HepG2 (cell line): ENCODE results near the gene UPK1A. TPM values are rescaled to one million over a fixed set of nuclear protein-coding genes. Genes with fewer than 3 reads are reported as not detected.

Source experiments
- ATAC-seq: fragments of 200-7000 bp; cut with Tn5 transposase; 3 replicates; pipeline ENCODE4 v1.9.1; 2020; ENCODE audit warnings: mild to moderate bottlenecking, moderate library complexity
- BruUV-seq: library from RNA; stranded (reverse); fragments of 400-500 nt; replicated peaks from 2 replicates; lab custom pipeline; 2021; lab: Mats Ljungman, UMichigan
- CTCF ChIA-PET: fragments of 300-600 bp; formaldehyde crosslinking; extraction: SDS; loops from one replicate; lab custom pipeline; 2021; ENCODE audit warnings: low total read pairs, inconsistent platforms, low intra/inter-chr PET ratio; lab: Yijun Ruan, JAX
- POLR2A ChIA-PET: fragments of 350-600 bp; sonication (Branson Sonifier 250); formaldehyde crosslinking; loops from one replicate; lab custom pipeline; 2020; ENCODE audit warnings: antibody characterized with exemption, inconsistent platforms; lab: Yijun Ruan, JAX
- DNase-seq: peaks from one replicate; pipeline ENCODE4 v3.0.0-alpha.2; 2015; ENCODE audit warnings: low spot score
- FAIRE-seq: peaks from 3 replicates; lab custom pipeline; 2011; peaks lifted over from hg19 to GRCh38; lab: Jason Lieb, UNC
- H2AFZ ChIP-seq: one replicate; pipeline ENCODE4 v1.6.1; 2011; ENCODE audit warnings: low read length, inconsistent platforms
- H3K27ac ChIP-seq: fragments of 300-600 bp; 3 replicates; pipeline ENCODE4 v1.8.0; 2011; ENCODE audit warnings: mixed run types, mild to moderate bottlenecking, mixed read lengths, low read length, inconsistent platforms; ENCODE audit not compliant: insufficient read depth; ENCODE audit errors: extremely low read length
- H3K27me3 ChIP-seq, 2 experiments: fragments of 200-600 bp in 1 of 2; 2 replicates in 1 of 2; 3 replicates in 1 of 2; pipeline versions ENCODE4 v1.6.0 to v1.8.0; 2011; ENCODE audit warnings: low read length in 2 of 2, mild to moderate bottlenecking in 2 of 2, moderate library complexity in 2 of 2, inconsistent platforms in 1 of 2; ENCODE audit not compliant: insufficient read depth in 2 of 2, control insufficient read depth in 1 of 2
- H3K36me3 ChIP-seq, 2 experiments: fragments of 200-600 bp in 1 of 2; replicated peaks in 1 of 2; 2 replicates in 1 of 2; 3 replicates in 1 of 2; pipeline versions ENCODE4 v1.5.1 to v1.8.0; 2011; ENCODE audit warnings: low read length in 2 of 2, inconsistent platforms in 1 of 2; ENCODE audit not compliant: insufficient read depth in 2 of 2, control insufficient read depth in 1 of 2
- H3K4me1 ChIP-seq: 2 replicates; pipeline ENCODE4 v1.5.1; 2012; ENCODE audit warnings: low read length, inconsistent platforms; ENCODE audit not compliant: insufficient read depth
- H3K4me2 ChIP-seq: 2 replicates; pipeline ENCODE4 v1.6.0; 2011; ENCODE audit warnings: low read depth, low read length, inconsistent platforms
- H3K4me3 ChIP-seq, 3 experiments: fragments of 200-600 bp in 1 of 3; sonication (generic), shearing (Covaris generic) in 1 of 3; replicated peaks in 1 of 3; 2 replicates each; pipeline ENCODE4 v1.5.1; 2011 to 2016; ENCODE audit warnings: low read length in 3 of 3, inconsistent platforms in 2 of 3, low read depth in 2 of 3, mild to moderate bottlenecking in 2 of 3, control low read depth in 1 of 3, mixed read lengths in 1 of 3; ENCODE audit not compliant: insufficient read depth in 1 of 3
- H3K79me2 ChIP-seq: one replicate; pipeline ENCODE4 v1.6.1; 2011; ENCODE audit warnings: low read length, inconsistent platforms; ENCODE audit not compliant: insufficient read depth
- H3K9ac ChIP-seq: 2 replicates; pipeline ENCODE4 v1.6.0; 2011; ENCODE audit warnings: mild to moderate bottlenecking, low read depth, low read length, inconsistent platforms; ENCODE audit not compliant: insufficient read depth
- H3K9me3 ChIP-seq: 2 replicates; pipeline ENCODE4 v1.5.1; 2012; ENCODE audit warnings: mild to moderate bottlenecking, low read length
- H4K20me1 ChIP-seq: 2 replicates; pipeline ENCODE4 v1.6.0; 2011; ENCODE audit warnings: inconsistent platforms, mild to moderate bottlenecking, low read length, moderate library complexity; ENCODE audit not compliant: insufficient read depth
- MTA3 ChIP-seq: sonication (generic); formaldehyde crosslinking; IDR thresholded peaks from 2 replicates; pipeline ENCODE4 v1.4.0; 2020; ENCODE audit warnings: missing genetic modification reagents
- NFE2 ChIP-seq: sonication (generic); formaldehyde crosslinking; IDR thresholded peaks from 2 replicates; pipeline ENCODE4 v1.4.0; 2020; ENCODE audit warnings: missing genetic modification reagents
- PRPF4 ChIP-seq: fragments of 200-400 bp; formaldehyde crosslinking; IDR thresholded peaks from 2 replicates; pipeline ENCODE4 v1.6.1; 2016; ENCODE audit warnings: low read length, low read depth; ENCODE audit not compliant: poor library complexity, severe bottlenecking
- TARDBP ChIP-seq: sonication (generic); formaldehyde crosslinking; IDR thresholded peaks from 2 replicates; pipeline ENCODE4 v1.8.0; 2022; ENCODE audit warnings: mild to moderate bottlenecking, missing genetic modification reagents
- ZNF329 ChIP-seq: sonication (generic); formaldehyde crosslinking; IDR thresholded peaks from 2 replicates; pipeline ENCODE4 v1.9.0; 2021; ENCODE audit warnings: low read depth, mild to moderate bottlenecking, missing genetic modification reagents
- WGBS: methylation state at CpG from one replicate; pipeline ENCODE4 v1.1.6; 2017; ENCODE audit warnings: low lambda C conversion rate; 5-methylcytosine and 5-hydroxymethylcytosine counted together
- in situ Hi-C: cut with HindIII; loops from 2 replicates; pipeline ENCODE4 v1.10.0; 2017; ENCODE audit warnings: low pct_unique_long_range_greater_than_20kb; ENCODE audit not compliant: extremely low pct_ligation_motif_present
- intact Hi-C: fragments of 100-400 bp; cut with micrococcal nuclease; formaldehyde crosslinking; loops from one replicate; pipeline ENCODE4 v1.10.0; 2022; ENCODE audit not compliant: unreplicated experiment
- polyA plus RNA-seq, 8 experiments: library from polyadenylated mRNA; depleted of rRNA in 3 of 8; stranded (reverse) in 7 of 8; unstranded in 1 of 8; fragments of >200 nt; fragmentation: Illumina TruSeq in 4 of 8; extraction: Trizol in 4 of 8; gene quantifications; 2 replicates each; pipeline versions ENCODE4 v1.2.1 to v1.2.3, GENCODE V29; 2011 to 2016; ENCODE audit warnings: low read depth in 4 of 8, missing spikeins in 1 of 8, mixed read lengths in 1 of 8; ENCODE audit not compliant: insufficient read depth in 1 of 8
- total RNA-seq, 5 experiments: library from RNA; depleted of rRNA; stranded (reverse); fragments of >200 nt; fragmentation: Illumina TruSeq; extraction: Trizol; gene quantifications; 2 replicates each; pipeline ENCODE4 v1.2.3, GENCODE V29; 2016; ENCODE audit warnings: low read depth in 1 of 5
- TF ChIP-seq, protein P1 (sequence below): sonication (generic); formaldehyde crosslinking; conservative IDR thresholded peaks from 2 replicates; pipeline ENCODE4 v1.8.0; 2022; ENCODE audit warnings: missing genetic modification reagents
- TF ChIP-seq, protein P2 (sequence below): sonication (generic); formaldehyde crosslinking; IDR thresholded peaks from 2 replicates; pipeline ENCODE4 v1.4.0; 2020; ENCODE audit warnings: missing genetic modification reagents

The UPK1A gene
- total and polyA plus RNA-seq, 2 of the 13 experiments (the other 11 are each of a cell fraction or from before 2014, with no cell fraction given), result 2.9 TPM; not detected in 1

DNA sequence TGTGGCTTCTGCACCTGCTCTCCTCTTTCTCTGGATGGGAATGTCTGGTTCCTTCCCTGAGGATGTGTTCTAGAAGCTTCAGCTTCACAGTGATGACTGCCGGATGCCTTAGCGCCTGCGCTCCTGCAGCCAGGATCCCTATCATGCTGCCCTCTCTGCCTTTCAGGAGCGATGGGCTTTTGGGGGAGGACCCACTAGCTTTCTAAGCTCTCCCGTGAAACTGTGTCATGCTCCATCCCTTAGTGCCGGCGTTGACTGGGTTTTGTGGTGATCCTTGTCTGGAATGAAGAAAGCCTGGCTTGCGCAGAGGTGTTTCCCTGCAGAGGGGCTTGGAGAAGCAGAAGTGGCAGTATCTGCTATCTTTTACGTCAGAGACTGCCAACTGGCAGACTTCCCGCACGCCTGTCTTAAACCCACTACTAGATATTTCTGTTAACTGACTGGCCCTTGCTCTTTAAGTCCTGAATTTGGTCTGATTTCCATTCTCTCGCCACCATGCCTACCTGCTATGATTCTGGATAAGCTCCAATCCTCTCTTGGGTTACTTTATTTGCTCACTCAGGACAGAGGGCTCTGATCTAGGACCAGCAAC, 47.7 kb downstream of the UPK1A start:
- no peaks in the 10 kb centered on the region for H3K36me3 ChIP-seq
- peaks cover 24% of the 10 kb centered on the region for H3K4me1 ChIP-seq
- H3K27ac ChIP-seq, result no peak overlapping the region
- no peaks in the 10 kb centered on the region for H3K27me3 ChIP-seq
- no peak overlapping the region for H3K4me2 ChIP-seq
- in situ Hi-C loops, result no loop called here
- no peak overlapping the region for H2AFZ ChIP-seq
- ChIA-PET CTCF (interaction anchor here (7.0 kb wide), 1 partner anchor 20 kb away, joined by 201 read pairs; no protein-coding TSS in a partner anchor), POLR2A (interaction anchor here (5.0 kb wide), 1 partner anchor 11 kb away, joined by 23 read pairs; no protein-coding TSS in a partner anchor)
- intact Hi-C loops, result no loop called here
- H3K79me2 ChIP-seq, result peaks cover 8% of the 10 kb centered on the region
- H3K9ac ChIP-seq, result no peak overlapping the region
- no peak overlapping the region for H3K4me3 ChIP-seq
- no peak for DNase-seq
- H3K9me3 ChIP-seq, result no peaks in the 10 kb centered on the region
- TF ChIP-seq ZNF329 (CRISPR knock-in tag), result no peak
- TF ChIP-seq, protein P1, sequence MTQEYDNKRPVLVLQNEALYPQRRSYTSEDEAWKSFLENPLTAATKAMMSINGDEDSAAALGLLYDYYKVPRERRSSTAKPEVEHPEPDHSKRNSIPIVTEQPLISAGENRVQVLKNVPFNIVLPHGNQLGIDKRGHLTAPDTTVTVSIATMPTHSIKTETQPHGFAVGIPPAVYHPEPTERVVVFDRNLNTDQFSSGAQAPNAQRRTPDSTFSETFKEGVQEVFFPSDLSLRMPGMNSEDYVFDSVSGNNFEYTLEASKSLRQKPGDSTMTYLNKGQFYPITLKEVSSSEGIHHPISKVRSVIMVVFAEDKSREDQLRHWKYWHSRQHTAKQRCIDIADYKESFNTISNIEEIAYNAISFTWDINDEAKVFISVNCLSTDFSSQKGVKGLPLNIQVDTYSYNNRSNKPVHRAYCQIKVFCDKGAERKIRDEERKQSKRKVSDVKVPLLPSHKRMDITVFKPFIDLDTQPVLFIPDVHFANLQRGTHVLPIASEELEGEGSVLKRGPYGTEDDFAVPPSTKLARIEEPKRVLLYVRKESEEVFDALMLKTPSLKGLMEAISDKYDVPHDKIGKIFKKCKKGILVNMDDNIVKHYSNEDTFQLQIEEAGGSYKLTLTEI, result no peak
- TF ChIP-seq PRPF4, result no peak
- TF ChIP-seq, protein P2, sequence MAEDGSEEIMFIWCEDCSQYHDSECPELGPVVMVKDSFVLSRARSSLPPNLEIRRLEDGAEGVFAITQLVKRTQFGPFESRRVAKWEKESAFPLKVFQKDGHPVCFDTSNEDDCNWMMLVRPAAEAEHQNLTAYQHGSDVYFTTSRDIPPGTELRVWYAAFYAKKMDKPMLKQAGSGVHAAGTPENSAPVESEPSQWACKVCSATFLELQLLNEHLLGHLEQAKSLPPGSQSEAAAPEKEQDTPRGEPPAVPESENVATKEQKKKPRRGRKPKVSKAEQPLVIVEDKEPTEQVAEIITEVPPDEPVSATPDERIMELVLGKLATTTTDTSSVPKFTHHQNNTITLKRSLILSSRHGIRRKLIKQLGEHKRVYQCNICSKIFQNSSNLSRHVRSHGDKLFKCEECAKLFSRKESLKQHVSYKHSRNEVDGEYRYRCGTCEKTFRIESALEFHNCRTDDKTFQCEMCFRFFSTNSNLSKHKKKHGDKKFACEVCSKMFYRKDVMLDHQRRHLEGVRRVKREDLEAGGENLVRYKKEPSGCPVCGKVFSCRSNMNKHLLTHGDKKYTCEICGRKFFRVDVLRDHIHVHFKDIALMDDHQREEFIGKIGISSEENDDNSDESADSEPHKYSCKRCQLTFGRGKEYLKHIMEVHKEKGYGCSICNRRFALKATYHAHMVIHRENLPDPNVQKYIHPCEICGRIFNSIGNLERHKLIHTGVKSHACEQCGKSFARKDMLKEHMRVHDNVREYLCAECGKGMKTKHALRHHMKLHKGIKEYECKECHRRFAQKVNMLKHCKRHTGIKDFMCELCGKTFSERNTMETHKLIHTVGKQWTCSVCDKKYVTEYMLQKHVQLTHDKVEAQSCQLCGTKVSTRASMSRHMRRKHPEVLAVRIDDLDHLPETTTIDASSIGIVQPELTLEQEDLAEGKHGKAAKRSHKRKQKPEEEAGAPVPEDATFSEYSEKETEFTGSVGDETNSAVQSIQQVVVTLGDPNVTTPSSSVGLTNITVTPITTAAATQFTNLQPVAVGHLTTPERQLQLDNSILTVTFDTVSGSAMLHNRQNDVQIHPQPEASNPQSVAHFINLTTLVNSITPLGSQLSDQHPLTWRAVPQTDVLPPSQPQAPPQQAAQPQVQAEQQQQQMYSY (CRISPR knock-in tag), result no peak
- no peak for TF ChIP-seq MTA3 (CRISPR knock-in tag)
- no peak for TF ChIP-seq TARDBP (CRISPR knock-in tag)
- TF ChIP-seq NFE2 (CRISPR knock-in tag), result no peak
- BruUV-seq, result no TSS peak
- no peak for ATAC-seq
- WGBS, result 87% methylated on average over 11 of the region's 12 CpGs
- FAIRE-seq, result no peak
- H4K20me1 ChIP-seq, result peaks cover 6% of the 10 kb centered on the region
